GM18861 (cell line): Measurements from ENCODE around the gene OFD1.
A peak's percentile ranks its signal among the peaks of the same experiment; 100 is the strongest.

Experiments used
- ATAC-seq: cut with Tn5 transposase; IDR thresholded peaks from one replicate; pipeline ENCODE4 v1.9.1; 2021; ENCODE audit not compliant: unreplicated experiment

Gene OFD1

DNA sequence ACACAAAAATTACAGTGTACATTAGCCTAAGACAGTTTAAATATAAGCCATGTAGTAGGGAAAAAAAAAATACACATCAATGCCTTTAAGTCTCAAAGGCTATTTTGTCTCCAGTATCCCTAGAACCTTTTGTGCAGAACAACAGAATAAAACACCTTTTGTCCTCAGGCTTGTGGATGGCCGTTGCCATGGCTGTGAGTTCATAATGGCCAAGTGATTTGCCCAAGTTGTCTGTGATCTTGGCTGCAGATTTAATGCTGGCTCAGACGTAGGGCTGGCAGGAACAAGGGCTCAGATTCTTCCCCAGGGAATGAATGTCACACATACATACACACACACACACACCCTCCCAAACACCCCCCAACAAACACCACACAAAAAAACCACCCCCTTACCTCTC, 57.0 kb downstream of the OFD1 start:
- ATAC-seq = no peak

DNA sequence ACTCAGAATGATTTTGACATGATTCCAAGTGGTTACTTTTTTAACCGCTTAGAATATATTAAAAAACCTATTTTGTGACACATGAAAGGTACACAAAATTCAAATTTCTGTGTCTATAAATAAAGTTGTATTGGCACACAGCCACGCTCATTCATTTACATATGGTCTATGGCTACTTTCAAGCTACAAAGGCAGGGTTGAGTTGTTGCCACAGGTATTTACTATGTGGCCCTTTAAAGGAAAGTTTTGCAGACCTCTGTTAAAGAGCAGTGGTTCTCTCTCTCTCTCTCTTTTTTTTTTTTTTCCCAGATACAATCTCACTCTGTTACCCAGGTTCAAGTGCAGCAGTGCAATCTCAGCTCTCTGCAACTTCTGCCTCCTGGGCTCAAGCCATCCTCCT, 59.3 kb downstream of the OFD1 start:
- peak; percentile 63 for ATAC-seq

DNA sequence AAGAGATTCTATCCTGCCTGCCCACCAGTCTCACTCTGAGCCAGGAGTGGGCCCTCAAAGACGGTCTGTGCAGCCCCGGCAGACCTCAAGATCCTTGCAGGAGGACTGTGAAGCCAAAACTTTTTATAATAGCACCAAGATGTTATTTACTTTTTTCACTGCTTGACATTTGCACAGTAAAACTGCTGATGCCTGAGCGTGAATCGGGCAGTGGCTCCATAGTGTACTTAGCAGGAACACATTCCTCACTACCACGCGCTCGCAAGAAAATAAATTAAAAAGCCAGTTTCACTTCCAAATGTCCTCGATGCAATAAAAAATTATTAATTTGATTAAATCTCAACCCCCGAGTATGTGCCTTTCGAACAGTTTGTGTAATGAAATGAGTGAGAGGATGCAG, 59.9 kb downstream of the OFD1 start:
- no peak for ATAC-seq

DNA sequence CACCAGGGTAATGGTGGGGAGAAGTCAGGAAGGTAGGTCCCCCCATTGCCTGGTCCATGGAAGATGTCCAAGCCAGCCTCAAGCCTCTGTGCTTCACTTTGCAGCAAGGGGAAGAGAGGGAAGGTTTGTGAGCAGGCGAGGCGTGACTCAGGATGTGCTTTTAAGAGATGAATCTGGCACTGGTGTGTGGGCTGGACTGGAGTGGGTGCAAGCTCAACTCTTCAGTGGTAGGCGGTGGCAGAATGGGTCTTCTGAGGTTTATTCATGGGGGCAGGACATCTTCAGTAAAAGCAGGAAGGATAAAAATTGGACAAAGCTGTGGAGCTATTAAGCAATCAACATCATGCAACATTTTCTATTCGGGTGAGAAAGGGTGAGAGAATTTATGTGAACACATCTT, 63.0 kb downstream of the OFD1 start:
- no peak for ATAC-seq

DNA sequence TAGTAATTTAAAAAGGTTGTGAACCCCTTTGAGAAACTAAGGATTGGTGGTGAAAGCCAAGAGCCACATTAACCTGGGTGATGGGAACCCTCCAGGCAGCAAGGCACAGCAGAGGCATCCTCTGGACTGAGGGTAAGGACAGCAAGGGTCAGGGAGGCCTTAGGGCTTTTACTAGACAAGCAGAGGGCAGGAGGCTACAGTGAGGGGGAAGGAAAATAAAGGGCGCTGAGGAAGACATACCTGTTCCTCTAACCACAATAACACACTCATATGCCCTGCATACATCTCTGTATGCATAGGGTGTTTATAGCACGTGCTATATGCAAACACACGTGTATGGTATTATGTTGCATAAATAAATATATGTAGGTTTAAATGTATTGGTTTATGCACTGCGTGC, 63.6 kb downstream of the OFD1 start:
- ATAC-seq = no peak

DNA sequence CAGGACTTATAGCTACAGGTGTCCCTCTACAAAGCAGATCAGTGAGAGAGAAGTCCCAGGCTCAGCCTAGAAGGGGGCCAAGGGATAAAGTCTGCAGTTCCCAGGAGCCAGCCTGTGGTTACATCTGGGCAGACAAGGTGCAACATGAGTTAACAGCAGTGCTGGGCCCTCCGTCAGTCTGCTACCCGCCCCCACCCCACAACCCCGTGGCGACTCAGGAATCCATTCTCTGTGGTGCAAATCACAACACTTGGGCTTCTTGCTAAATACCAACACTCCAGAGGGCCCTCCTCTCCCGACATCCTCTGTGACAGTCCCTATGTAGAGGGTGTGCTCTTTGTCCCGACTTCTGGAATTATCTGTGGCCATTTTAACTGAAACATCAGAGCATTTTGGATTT, 68.6 kb downstream of the OFD1 start:
- no peak for ATAC-seq

DNA sequence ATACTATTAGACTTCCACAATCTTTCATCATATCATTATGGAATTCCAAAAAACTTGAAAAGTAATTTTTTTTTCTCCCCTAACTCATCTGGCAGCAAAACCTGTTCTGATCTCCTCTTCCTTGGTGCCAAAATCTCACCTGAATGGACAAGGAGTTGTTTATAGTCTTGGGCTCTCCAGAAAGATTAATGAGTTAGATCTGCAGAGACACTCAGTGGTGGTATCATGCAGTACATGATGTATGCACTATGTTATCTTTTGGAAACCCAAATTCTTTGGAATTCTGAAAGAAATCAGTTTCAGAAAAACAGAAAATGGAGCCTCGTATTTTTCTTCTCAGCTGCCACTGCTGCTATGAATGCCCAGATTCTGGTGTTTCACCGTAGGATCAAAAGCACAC, 70.7 kb downstream of the OFD1 start:
- ATAC-seq = no peak

DNA sequence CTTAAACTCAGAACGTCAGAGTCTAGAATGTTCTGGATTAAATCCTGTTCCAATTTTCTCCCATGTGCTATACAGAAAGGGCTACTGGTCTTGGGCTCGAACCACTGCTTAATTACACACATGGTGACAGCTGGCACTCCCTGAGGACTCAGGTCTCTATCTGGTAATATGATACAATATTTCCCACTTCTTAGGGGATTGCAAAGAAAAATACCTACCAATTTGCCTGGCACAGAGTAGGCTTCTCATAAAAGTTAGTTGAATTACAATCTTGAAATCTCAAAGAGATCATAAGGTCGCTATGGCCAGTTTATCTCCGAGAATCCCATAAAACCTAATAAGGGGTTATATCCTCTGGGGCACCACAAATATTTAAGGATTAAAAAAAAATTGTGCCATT, 73.7 kb downstream of the OFD1 start:
- no peak for ATAC-seq

DNA sequence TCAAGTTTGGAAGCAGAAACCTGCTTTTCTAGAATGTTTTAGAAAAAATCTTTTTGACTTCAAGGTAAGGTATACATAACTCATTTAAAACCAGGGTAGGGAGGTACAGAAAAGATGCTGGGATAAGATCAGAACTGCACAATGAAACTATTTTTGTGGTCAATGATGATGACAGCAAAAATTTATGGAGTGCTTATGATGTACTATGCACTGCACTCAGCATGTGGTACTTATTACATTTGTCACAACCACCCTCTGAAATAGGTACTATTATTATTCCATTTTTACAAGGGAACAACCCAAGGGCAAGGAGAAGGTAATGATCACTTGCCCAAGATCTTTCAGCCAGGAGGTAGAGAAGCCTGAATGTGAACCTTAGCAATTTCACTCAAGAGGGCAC, 74.3 kb downstream of the OFD1 start:
- ATAC-seq = no peak

DNA sequence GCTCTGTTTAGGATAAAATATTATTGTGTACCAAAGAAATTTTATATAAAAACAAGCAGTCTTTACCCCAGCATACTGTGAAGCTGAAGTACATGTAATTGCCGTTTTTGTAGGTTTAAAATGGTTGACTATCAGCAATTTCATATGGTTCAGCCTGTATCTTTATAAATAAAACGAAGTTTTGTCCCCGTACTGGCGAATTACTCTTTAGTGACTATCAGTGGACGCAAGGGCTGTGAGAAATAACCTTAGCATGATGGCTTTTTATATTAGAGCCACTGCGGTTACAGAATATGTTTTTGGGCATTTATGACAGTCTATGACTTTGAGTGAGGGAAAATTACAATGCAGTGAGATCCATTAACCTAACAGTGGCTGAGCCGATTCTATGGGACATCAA, 81.1 kb downstream of the OFD1 start:
- ATAC-seq = no peak

DNA sequence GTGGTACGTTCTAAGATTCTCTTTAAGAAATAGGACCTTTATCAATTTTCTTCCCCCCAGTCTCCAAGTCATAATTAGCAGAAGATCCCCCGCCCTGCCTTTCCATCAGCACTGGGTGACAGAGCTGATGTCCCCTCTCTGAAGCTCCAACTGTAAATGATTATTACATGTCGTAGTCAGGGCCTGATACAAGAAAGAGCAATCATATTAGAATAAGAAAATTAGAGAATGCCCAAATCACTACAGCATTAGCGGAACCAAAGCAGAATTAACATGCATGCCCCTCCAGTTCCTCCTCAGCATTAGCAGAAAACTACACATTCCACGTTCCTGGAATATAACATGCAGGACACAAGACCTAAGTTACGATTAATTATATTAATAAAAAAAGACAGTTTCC, 81.6 kb downstream of the OFD1 start:
- no peak for ATAC-seq

DNA sequence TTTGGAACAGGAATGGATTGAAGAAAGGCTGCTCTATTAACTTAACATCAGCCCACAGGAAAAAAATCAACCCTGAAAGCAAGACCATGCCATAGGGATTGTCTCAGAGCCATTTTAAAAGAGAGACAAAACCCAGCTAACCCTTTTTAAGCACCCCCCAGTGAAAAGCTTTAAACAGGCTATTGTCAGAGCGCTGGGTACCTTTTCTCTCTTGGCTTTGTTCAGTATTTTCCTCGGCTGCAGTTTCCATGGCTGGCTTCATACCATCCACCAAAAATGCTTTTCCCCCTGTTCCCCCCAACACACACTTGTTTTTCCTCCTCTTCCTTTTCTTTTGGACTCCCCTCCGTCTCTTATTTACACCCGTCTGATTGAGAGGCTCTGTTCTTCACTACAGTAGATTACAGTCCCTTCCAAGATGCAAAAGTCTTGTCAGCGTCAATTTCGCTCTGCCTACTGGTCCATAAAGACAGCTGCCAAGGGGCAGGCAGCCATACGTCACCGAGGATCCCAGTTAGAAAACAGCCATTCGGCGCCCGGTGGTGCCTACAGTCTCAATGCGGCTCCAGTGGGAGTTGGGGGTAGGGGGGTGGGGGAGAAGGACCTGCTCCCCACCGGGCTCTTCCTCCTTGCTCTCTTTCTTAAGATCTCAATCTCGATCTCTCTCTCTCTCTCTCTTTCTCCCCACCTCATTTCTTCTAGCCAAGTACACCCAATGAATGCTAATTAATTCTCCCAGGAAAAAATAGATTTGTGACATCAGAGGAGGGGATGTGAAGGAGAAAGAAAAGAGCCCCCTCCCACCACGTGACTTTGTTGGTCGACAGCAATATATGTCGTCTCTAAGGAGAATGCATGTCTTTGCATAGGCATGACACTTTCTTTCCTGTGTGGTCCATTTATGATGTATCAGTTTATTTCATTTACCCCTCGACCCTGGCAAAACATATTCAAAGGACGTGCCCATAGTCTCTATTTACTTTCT, 82.4 kb downstream of the OFD1 start, which contains the start of gene GPM6B:
GPM6B (minus strand) TSS at position 451 of the 985 bp plus-strand sequence; CDS start at position 262, 189 bp downstream.
- no peak for ATAC-seq
